GM23338 (cell line): ENCODE results near the gene SOSTDC1. TPM values are rescaled to one million over a fixed set of nuclear protein-coding genes. Genes with fewer than 3 reads are reported as not detected.

ENCODE experiments used
- ATAC-seq: fragments of 200-7000 bp; cut with Tn5 transposase; 3 replicates; pipeline ENCODE4 v1.9.1; 2020
- DNase-seq: peaks from one replicate; pipeline ENCODE4 v3.0.0-alpha.2; 2015; ENCODE audit warnings: low spot score
- H2AFZ ChIP-seq: fragments of 200-600 bp; sonication (generic); 2 replicates; pipeline ENCODE4 v1.8.0; 2016; ENCODE audit warnings: antibody characterized with exemption, mild to moderate bottlenecking, moderate library complexity
- H3F3A ChIP-seq: fragments of 200-600 bp; sonication (generic); replicated peaks from 2 replicates; pipeline ENCODE4 v1.8.0; 2017; ENCODE audit warnings: antibody characterized with exemption, mixed run types, low read depth
- H3K27ac ChIP-seq: fragments of 200-600 bp; sonication (generic); 2 replicates; pipeline ENCODE4 v1.6.1; 2016; ENCODE audit warnings: low read depth
- H3K27me3 ChIP-seq: fragments of 200-600 bp; sonication (generic); 2 replicates; pipeline ENCODE4 v1.8.0; 2016; ENCODE audit warnings: mild to moderate bottlenecking, mixed run types, moderate library complexity; ENCODE audit not compliant: insufficient read depth
- H3K36me3 ChIP-seq: fragments of 200-600 bp; sonication (generic); 2 replicates; pipeline ENCODE4 v1.8.0; 2016; ENCODE audit warnings: mild to moderate bottlenecking; ENCODE audit not compliant: insufficient read depth
- H3K4me1 ChIP-seq: fragments of 200-600 bp; sonication (generic); 2 replicates; pipeline ENCODE4 v1.8.0; 2016; ENCODE audit warnings: mild to moderate bottlenecking, moderate library complexity; ENCODE audit not compliant: insufficient read depth
- H3K4me2 ChIP-seq: fragments of 200-600 bp; sonication (generic); 2 replicates; pipeline ENCODE4 v1.7.1; 2017; ENCODE audit warnings: mixed run types
- H3K4me3 ChIP-seq: fragments of 200-600 bp; sonication (generic); 2 replicates; pipeline ENCODE4 v1.6.1; 2016; ENCODE audit warnings: mixed run types
- H3K79me2 ChIP-seq: fragments of 200-600 bp; sonication (generic); replicated peaks from 2 replicates; pipeline ENCODE4 v1.8.0; 2017; ENCODE audit warnings: mild to moderate bottlenecking; ENCODE audit not compliant: insufficient read depth
- H3K9me2 ChIP-seq: fragments of 200-600 bp; sonication (generic); 2 replicates; pipeline ENCODE4 v1.8.0; 2017; ENCODE audit not compliant: insufficient read depth
- H4K20me1 ChIP-seq: fragments of 200-600 bp; sonication (generic); replicated peaks from 2 replicates; pipeline ENCODE4 v1.8.0; 2017; ENCODE audit warnings: mild to moderate bottlenecking; ENCODE audit not compliant: insufficient read depth
- H3K27ac Mint-ChIP-seq: 2 replicates; pipeline ENCODE4 v1.8.0; 2020; ENCODE audit warnings: inconsistent platforms, mild to moderate bottlenecking, moderate library complexity, mixed read lengths
- H3K27me3 Mint-ChIP-seq: 3 replicates; pipeline ENCODE4 v1.8.0; 2022; ENCODE audit warnings: low read depth, mild to moderate bottlenecking, moderate library complexity, mixed read lengths, inconsistent platforms; ENCODE audit not compliant: insufficient read depth, poor library complexity
- H3K36me3 Mint-ChIP-seq: 3 replicates; pipeline ENCODE4 v1.8.0; 2021; ENCODE audit warnings: low read depth, mild to moderate bottlenecking, inconsistent platforms, moderate library complexity, mixed read lengths
- H3K4me1 Mint-ChIP-seq: 3 replicates; pipeline ENCODE4 v1.8.0; 2020; ENCODE audit warnings: mild to moderate bottlenecking, inconsistent platforms, mixed read lengths
- H3K4me3 Mint-ChIP-seq: 3 replicates; pipeline ENCODE4 v1.8.0; 2021; ENCODE audit warnings: moderate library complexity, mild to moderate bottlenecking, inconsistent platforms, mixed read lengths
- H3K9me3 Mint-ChIP-seq: 3 replicates; pipeline ENCODE4 v1.8.0; 2020; ENCODE audit warnings: moderate library complexity, mild to moderate bottlenecking, inconsistent platforms, mixed read lengths
- CREB1 ChIP-seq: fragments of 250-450 bp; sonication (Bioruptor Pico); IDR thresholded peaks from 2 replicates; pipeline ENCODE4 v1.5.0; 2020; ENCODE audit warnings: low read depth, mild to moderate bottlenecking, moderate library complexity
- CTCF ChIP-seq, 2 experiments: fragments of 200-600 bp in 1 of 2; sonication (generic) in 1 of 2; conservative IDR thresholded peaks; 2 replicates each; pipeline versions ENCODE4 v1.5.1 to v1.6.1; 2016 to 2017; ENCODE audit warnings: antibody characterized with exemption in 2 of 2, low read depth in 2 of 2, mild to moderate bottlenecking in 2 of 2, moderate library complexity in 1 of 2
- ETS1 ChIP-seq: IDR thresholded peaks from 2 replicates; pipeline ENCODE4 v1.6.1; 2016; ENCODE audit warnings: antibody characterized with exemption
- EZH2 ChIP-seq: fragments of 200-600 bp; sonication (generic); IDR thresholded peaks from one replicate; pipeline ENCODE4 v1.8.0; 2017; ENCODE audit warnings: antibody characterized with exemption, mild to moderate bottlenecking, low read depth; ENCODE audit not compliant: unreplicated experiment
- EZH2phosphoT487 ChIP-seq: fragments of 200-600 bp; sonication (generic); IDR thresholded peaks from one replicate; pipeline ENCODE4 v1.8.1; 2018; ENCODE audit warnings: antibody characterized with exemption; ENCODE audit not compliant: unreplicated experiment
- JUNB ChIP-seq: IDR thresholded peaks from one replicate; pipeline ENCODE4 v1.6.1; 2016; ENCODE audit warnings: antibody characterized with exemption; ENCODE audit not compliant: unreplicated experiment
- NANOG ChIP-seq: IDR thresholded peaks from 2 replicates; pipeline ENCODE4 v1.6.1; 2016; ENCODE audit warnings: antibody characterized with exemption, borderline replicate concordance
- POLR2AphosphoS5 ChIP-seq: IDR thresholded peaks from 2 replicates; pipeline ENCODE4 v1.6.1; 2016; ENCODE audit warnings: antibody characterized with exemption, low read depth
- REST ChIP-seq: IDR thresholded peaks from one replicate; pipeline ENCODE4 v1.6.1; 2018; ENCODE audit warnings: antibody characterized with exemption; ENCODE audit not compliant: unreplicated experiment
- STAT1 ChIP-seq: IDR thresholded peaks from one replicate; pipeline ENCODE4 v1.6.1; 2016; ENCODE audit warnings: antibody characterized with exemption; ENCODE audit not compliant: unreplicated experiment
- ZNF114 ChIP-seq: fragments of 250-450 bp; sonication (Bioruptor Pico); IDR thresholded peaks from 2 replicates; pipeline ENCODE4 v1.5.0; 2020; ENCODE audit warnings: mild to moderate bottlenecking, moderate library complexity
- ZNF331 ChIP-seq: fragments of 250-450 bp; sonication (Bioruptor Pico); IDR thresholded peaks from 2 replicates; pipeline ENCODE4 v1.5.0; 2020; ENCODE audit warnings: low read depth, mild to moderate bottlenecking, moderate library complexity
- ZNF462 ChIP-seq: fragments of 250-450 bp; sonication (Bioruptor Pico); IDR thresholded peaks from 2 replicates; pipeline ENCODE4 v1.5.0; 2020; ENCODE audit warnings: mild to moderate bottlenecking, moderate library complexity
- polyA plus RNA-seq: library from polyadenylated mRNA; unstranded; fragments of >200 nt; fragmentation: Nextera tagmentation; extraction: Ambion mirVana; gene quantifications from 2 replicates; pipeline ENCODE4 v1.2.1, GENCODE V29; 2016
- total RNA-seq: library from RNA; depleted of rRNA; stranded (reverse); fragments of >200 nt; shearing (Covaris generic); gene quantifications from 2 replicates; pipeline ENCODE4 v1.2.3, GENCODE V29; 2014

SOSTDC1 gene
- total and polyA plus RNA-seq, 2 experiments from 2014 or later: 0.76 to 1.0 TPM

- ATAC-seq (no peak), DNase-seq (no peak)
- H3K27ac ChIP-seq: no peak overlapping the region
- H3K4me3 ChIP-seq: no peak overlapping the region
- Mint-ChIP-seq H3K27me3 (no peaks in the 10 kb centered on the region), H3K27ac (no peak overlapping the region), H3K4me3 (no peak overlapping the region), H3K36me3 (no peaks in the 10 kb centered on the region), H3K9me3 (no peaks in the 10 kb centered on the region), H3K4me1 (no peaks in the 10 kb centered on the region)
- no peak for TF ChIP-seq POLR2AphosphoS5
- no peak for TF ChIP-seq JUNB
- no peak for TF ChIP-seq CREB1 (CRISPR knock-in tag)
- no peak for TF ChIP-seq REST
- TF ChIP-seq ZNF462 (CRISPR knock-in tag): no peak
- TF ChIP-seq ZNF331: no peak
- TF ChIP-seq EZH2: no peak
- no peak for TF ChIP-seq CTCF (conservative IDR thresholded peaks at IDR 0.05; ENCODE audit: low read depth in 2 of 2)
- TF ChIP-seq NANOG: no peak
- TF ChIP-seq STAT1: no peak
- TF ChIP-seq ETS1: no peak
- no peak for TF ChIP-seq EZH2phosphoT487
- TF ChIP-seq ZNF114 (CRISPR knock-in tag): no peak
- H4K20me1 ChIP-seq: no peaks in the 10 kb centered on the region
- no peak overlapping the region for H2AFZ ChIP-seq
- no peaks in the 10 kb centered on the region for H3K79me2 ChIP-seq
- H3K4me2 ChIP-seq: no peak overlapping the region
- H3K36me3 ChIP-seq: no peaks in the 10 kb centered on the region
- no peaks in the 10 kb centered on the region for H3K4me1 ChIP-seq
- H3K27me3 ChIP-seq: no peaks in the 10 kb centered on the region
- no peaks in the 10 kb centered on the region for H3F3A ChIP-seq
- no peaks in the 10 kb centered on the region for H3K9me2 ChIP-seq
These were observed 33.2 kb downstream of the SOSTDC1 start for GRCh38 chr7:16432425-16432731.
